ENCODE data around the gene AQP5.

- TF ChIP-seq CTCF (IDR thresholded peaks at IDR 0.05): no peak
- TF ChIP-seq ZFX (IDR thresholded peaks at IDR 0.05; ENCODE audit: borderline replicate concordance): no peak
Observed at GRCh38 chr12:49942921-49943624, 18.6 kb upstream of the AQP5 start.
